Caco-2 (cell line): Measurements from ENCODE around the gene MYL7. TPM values are rescaled to one million over a fixed set of nuclear protein-coding genes. Genes with fewer than 3 reads are reported as not detected.

ENCODE experiments used
- BruUV-seq: library from RNA; stranded (reverse); fragments of 400-500 nt; replicated peaks from 2 replicates; lab custom pipeline; 2021; lab: Mats Ljungman, UMichigan
- CTCF ChIA-PET: fragments of 300-600 bp; sonication (Branson Sonifier 250); formaldehyde crosslinking; loops from one replicate; lab custom pipeline; 2022; ENCODE audit warnings: antibody characterized with exemption; lab: Charles Lee
- POLR2A ChIA-PET: fragments of 300-600 bp; sonication (Branson Sonifier 250); formaldehyde crosslinking; loops from one replicate; lab custom pipeline; 2022; ENCODE audit warnings: antibody characterized with exemption; lab: Charles Lee
- DNase-seq, 2 experiments: peaks; one replicate each; pipeline versions ENCODE4 v3.0.0 to v3.0.0-alpha.2; 2020 to 2022
- H3K27me3 ChIP-seq: replicated peaks from 2 replicates; pipeline ENCODE4 v1.6.0; 2011; ENCODE audit warnings: low read length; ENCODE audit not compliant: control insufficient read depth, insufficient read depth
- H3K36me3 ChIP-seq: 2 replicates; pipeline ENCODE4 v1.5.1; 2011; ENCODE audit warnings: low read length; ENCODE audit not compliant: control insufficient read depth, insufficient read depth
- H3K4me1 ChIP-seq: fragments of 250-450 bp; sonication (Bioruptor Pico); 2 replicates; pipeline ENCODE4 v1.5.1; 2020; ENCODE audit warnings: mild to moderate bottlenecking
- H3K4me3 ChIP-seq: 2 replicates; pipeline ENCODE4 v1.5.1; 2011; ENCODE audit warnings: low read depth, mild to moderate bottlenecking, control low read depth, low read length
- H3K9me3 ChIP-seq: fragments of 250-450 bp; sonication (Bioruptor Pico); 2 replicates; pipeline ENCODE4 v1.5.1; 2020; ENCODE audit warnings: mild to moderate bottlenecking, moderate library complexity
- H3K27ac Mint-ChIP-seq: one replicate; pipeline ENCODE4 v1.8.0; 2022; ENCODE audit warnings: mixed read lengths; ENCODE audit not compliant: unreplicated experiment
- H3K27me3 Mint-ChIP-seq: one replicate; pipeline ENCODE4 v1.8.0; 2022; ENCODE audit warnings: mixed read lengths; ENCODE audit not compliant: insufficient read depth, unreplicated experiment
- H3K36me3 Mint-ChIP-seq: one replicate; pipeline ENCODE4 v1.8.0; 2022; ENCODE audit warnings: mild to moderate bottlenecking, mixed read lengths; ENCODE audit not compliant: insufficient read depth, unreplicated experiment
- H3K4me1 Mint-ChIP-seq: one replicate; pipeline ENCODE4 v1.8.0; 2022; ENCODE audit warnings: low read depth, mixed read lengths; ENCODE audit not compliant: unreplicated experiment
- H3K4me3 Mint-ChIP-seq: one replicate; pipeline ENCODE4 v1.8.0; 2022; ENCODE audit warnings: mild to moderate bottlenecking, moderate library complexity, mixed read lengths; ENCODE audit not compliant: unreplicated experiment
- H3K9me3 Mint-ChIP-seq: one replicate; pipeline ENCODE4 v1.8.0; 2022; ENCODE audit warnings: mixed read lengths; ENCODE audit not compliant: unreplicated experiment
- intact Hi-C: fragments of 100-400 bp; cut with micrococcal nuclease; formaldehyde crosslinking; loops from one replicate; pipeline ENCODE4 v1.10.0; 2022; ENCODE audit not compliant: unreplicated experiment
- total RNA-seq: library from RNA; stranded (reverse); gene quantifications from 2 replicates; pipeline ENCODE4 v1.2.3, GENCODE V29; 2022
- TF ChIP-seq, protein P1 (sequence below), 2 experiments: fragments of 200-600 bp in 1 of 2; IDR thresholded peaks; 1 replicate in 1 of 2; 2 replicates in 1 of 2; pipeline versions ENCODE4 v1.5.1 to v1.8.0; 2011 to 2022; ENCODE audit warnings: antibody characterized with exemption in 1 of 2, control low read depth in 1 of 2, inconsistent platforms in 1 of 2, low read depth in 1 of 2, low read length in 1 of 2, mild to moderate bottlenecking in 1 of 2, moderate library complexity in 1 of 2; ENCODE audit not compliant: insufficient read depth in 1 of 2, severe bottlenecking in 1 of 2, unreplicated experiment in 1 of 2

The MYL7 gene
- total RNA-seq, 1 experiment from 2014 or later: 16.2 TPM

DNA sequence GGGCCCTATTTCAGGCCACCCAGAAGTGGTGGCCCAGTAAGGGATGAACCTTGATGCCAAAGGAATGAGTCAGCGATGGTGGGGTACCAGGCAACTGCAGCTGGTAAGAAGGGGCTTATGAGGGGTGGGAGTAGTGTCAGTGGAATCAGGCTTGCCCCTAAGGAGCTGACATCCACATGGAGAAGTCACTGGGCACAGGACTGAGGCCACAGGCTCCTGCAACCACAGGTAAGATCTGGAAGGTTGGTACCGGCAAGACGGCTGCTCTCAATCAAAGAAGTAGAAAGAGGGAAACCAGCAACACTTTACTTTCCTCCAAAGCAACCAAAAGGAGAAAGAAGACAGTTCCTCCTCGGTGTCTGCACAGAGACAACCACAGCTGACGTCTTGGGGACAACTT, 45.6 kb upstream of the MYL7 start:
- H3K36me3 ChIP-seq: no peaks in the 10 kb centered on the region
- H3K27ac Mint-ChIP-seq: no peak overlapping the region
- no peaks in the 10 kb centered on the region; the same call in 1 of the 2 replicates for H3K27me3 ChIP-seq
- POLR2A ChIA-PET: no interaction called here
- H3K4me1 ChIP-seq: no peaks in the 10 kb centered on the region
- H3K9me3 ChIP-seq: peaks cover 5% of the 10 kb centered on the region; the same call in 1 of the 2 replicates
- peaks cover 9% of the 10 kb centered on the region for H3K27me3 Mint-ChIP-seq
- BruUV-seq: no TSS peak
- no peaks in the 10 kb centered on the region for H3K4me1 Mint-ChIP-seq
- TF ChIP-seq, protein P1, sequence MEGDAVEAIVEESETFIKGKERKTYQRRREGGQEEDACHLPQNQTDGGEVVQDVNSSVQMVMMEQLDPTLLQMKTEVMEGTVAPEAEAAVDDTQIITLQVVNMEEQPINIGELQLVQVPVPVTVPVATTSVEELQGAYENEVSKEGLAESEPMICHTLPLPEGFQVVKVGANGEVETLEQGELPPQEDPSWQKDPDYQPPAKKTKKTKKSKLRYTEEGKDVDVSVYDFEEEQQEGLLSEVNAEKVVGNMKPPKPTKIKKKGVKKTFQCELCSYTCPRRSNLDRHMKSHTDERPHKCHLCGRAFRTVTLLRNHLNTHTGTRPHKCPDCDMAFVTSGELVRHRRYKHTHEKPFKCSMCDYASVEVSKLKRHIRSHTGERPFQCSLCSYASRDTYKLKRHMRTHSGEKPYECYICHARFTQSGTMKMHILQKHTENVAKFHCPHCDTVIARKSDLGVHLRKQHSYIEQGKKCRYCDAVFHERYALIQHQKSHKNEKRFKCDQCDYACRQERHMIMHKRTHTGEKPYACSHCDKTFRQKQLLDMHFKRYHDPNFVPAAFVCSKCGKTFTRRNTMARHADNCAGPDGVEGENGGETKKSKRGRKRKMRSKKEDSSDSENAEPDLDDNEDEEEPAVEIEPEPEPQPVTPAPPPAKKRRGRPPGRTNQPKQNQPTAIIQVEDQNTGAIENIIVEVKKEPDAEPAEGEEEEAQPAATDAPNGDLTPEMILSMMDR (IDR thresholded peaks at IDR 0.05; ENCODE audit: insufficient read depth in 1 of 2, low read depth in 1 of 2, low read length in 1 of 2, severe bottlenecking in 1 of 2, unreplicated experiment in 1 of 2): no peak
- DNase-seq: no peak
- intact Hi-C loops: no loop called here
- H3K4me3 ChIP-seq: no peak overlapping the region
- no peaks in the 10 kb centered on the region for H3K9me3 Mint-ChIP-seq
- H3K4me3 Mint-ChIP-seq: no peak overlapping the region
- CTCF ChIA-PET: no interaction called here
- no peaks in the 10 kb centered on the region for H3K36me3 Mint-ChIP-seq

- H3K4me3 ChIP-seq: no peak overlapping the region
- intact Hi-C loops: no loop called here
- ChIA-PET POLR2A (no interaction called here), CTCF (no interaction called here)
- H3K4me1 ChIP-seq: 0 out of 2 replicates have a peak, but pooled peaks cover 2% of the 10 kb centered on the region
- TF ChIP-seq, protein P1 (IDR thresholded peaks at IDR 0.05; ENCODE audit: insufficient read depth in 1 of 2, low read depth in 1 of 2, low read length in 1 of 2, severe bottlenecking in 1 of 2, unreplicated experiment in 1 of 2): no peak
- Mint-ChIP-seq H3K4me3 (no peak overlapping the region), H3K9me3 (no peaks in the 10 kb centered on the region), H3K4me1 (no peaks in the 10 kb centered on the region), H3K36me3 (no peaks in the 10 kb centered on the region), H3K27ac (no peak overlapping the region), H3K27me3 (peaks cover 5% of the 10 kb centered on the region)
- no peaks in the 10 kb centered on the region; the same call in 1 of the 2 replicates for H3K27me3 ChIP-seq
- H3K36me3 ChIP-seq: no peaks in the 10 kb centered on the region
- peaks cover 5% of the 10 kb centered on the region; the same call in 1 of the 2 replicates for H3K9me3 ChIP-seq
- no peak for DNase-seq
- BruUV-seq: no TSS peak
Observed at GRCh38 chr7:44185729-44186128, 44.6 kb upstream of the MYL7 start.

- no peaks in the 10 kb centered on the region for H3K4me1 Mint-ChIP-seq
Observed at GRCh38 chr7:44184873-44185446, 43.8 kb upstream of the MYL7 start.

More at GRCh38 chr7:44184873-44185446, 43.8 kb upstream of the MYL7 start:
- Histone ChIP-seq H3K4me1 (peaks cover 9% of the 10 kb centered on the region; the same call in 1 of the 2 replicates), H3K36me3 (no peaks in the 10 kb centered on the region), H3K4me3 (no peak overlapping the region), H3K9me3 (peaks cover 5% of the 10 kb centered on the region; the same call in 1 of the 2 replicates), H3K27me3 (no peaks in the 10 kb centered on the region; the same call in 1 of the 2 replicates)
- CTCF ChIA-PET: no interaction called here
- H3K4me3 Mint-ChIP-seq: no peak overlapping the region
- TF ChIP-seq, protein P1 (IDR thresholded peaks at IDR 0.05; ENCODE audit: insufficient read depth in 1 of 2, low read depth in 1 of 2, low read length in 1 of 2, severe bottlenecking in 1 of 2, unreplicated experiment in 1 of 2): no peak
- H3K36me3 Mint-ChIP-seq: no peaks in the 10 kb centered on the region
- BruUV-seq: no TSS peak
- peaks cover 3% of the 10 kb centered on the region for H3K27me3 Mint-ChIP-seq
- no peak for DNase-seq
- intact Hi-C loops: no loop called here
- POLR2A ChIA-PET: no interaction called here
- no peak overlapping the region for H3K27ac Mint-ChIP-seq
- H3K9me3 Mint-ChIP-seq: no peaks in the 10 kb centered on the region
